ENCODE results near the gene APOM. TPM values are rescaled to one million over a fixed set of nuclear protein-coding genes. Genes with fewer than 3 reads are reported as not detected.
A peak's percentile ranks its signal among the peaks of the same experiment; 100 is the strongest.

Gene APOM
- total RNA-seq, 1 donor from 2014 or later, result 11.2 TPM

DNA sequence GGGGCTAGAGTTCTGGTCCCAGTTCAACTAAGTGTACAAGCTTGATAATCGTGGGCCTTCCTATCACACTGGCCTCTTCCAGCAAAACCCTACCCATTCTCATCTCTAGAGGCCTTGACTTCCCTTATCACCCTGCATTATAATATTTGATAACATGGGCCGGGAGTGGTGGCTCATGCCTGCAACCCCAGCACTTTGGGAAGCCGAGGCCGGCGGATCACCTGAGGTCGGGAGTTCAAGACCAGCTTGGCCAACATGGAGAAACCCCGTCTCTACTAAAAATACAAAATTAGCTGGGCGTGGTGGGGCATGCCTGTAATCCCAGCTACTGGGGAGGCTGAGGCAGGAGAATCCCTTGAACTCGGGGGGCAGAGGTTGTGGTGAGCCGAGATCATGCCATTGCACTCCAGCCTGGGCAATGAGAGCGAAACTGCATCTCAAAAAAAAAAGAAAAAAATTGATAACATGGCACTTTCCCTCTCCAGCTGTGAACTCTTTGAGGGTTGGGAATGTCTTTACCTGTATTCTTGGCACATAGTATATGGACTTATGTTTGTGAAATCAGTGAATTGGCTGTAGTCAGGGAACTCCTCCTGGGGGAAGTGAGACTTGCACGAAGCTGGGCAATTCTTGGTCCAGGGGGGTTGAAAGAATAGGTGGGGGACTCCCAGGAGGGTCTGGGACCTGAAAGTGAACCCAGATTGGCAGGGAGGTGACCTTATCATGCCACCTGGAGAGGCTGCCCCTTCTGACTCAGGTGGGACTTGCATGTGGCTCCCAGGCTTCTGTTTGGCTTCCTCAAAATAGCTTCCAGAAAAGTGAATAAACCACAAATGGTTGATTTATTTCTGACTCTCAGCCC lies 5.8 kb downstream of the APOM start:
- Mint-ChIP-seq H3K4me1 (ENCODE audit: unreplicated experiment) (peaks cover 55% of the 10 kb centered on the region), H3K27ac (peak overlapping the region; percentile 89), H3K4me3 (peak overlapping the region; percentile 93), H3K9me3 (no peaks in the 10 kb centered on the region), H3K36me3 (peaks cover 21% of the 10 kb centered on the region), H3K27me3 (no peaks in the 10 kb centered on the region)
- TF ChIP-seq, protein P1, sequence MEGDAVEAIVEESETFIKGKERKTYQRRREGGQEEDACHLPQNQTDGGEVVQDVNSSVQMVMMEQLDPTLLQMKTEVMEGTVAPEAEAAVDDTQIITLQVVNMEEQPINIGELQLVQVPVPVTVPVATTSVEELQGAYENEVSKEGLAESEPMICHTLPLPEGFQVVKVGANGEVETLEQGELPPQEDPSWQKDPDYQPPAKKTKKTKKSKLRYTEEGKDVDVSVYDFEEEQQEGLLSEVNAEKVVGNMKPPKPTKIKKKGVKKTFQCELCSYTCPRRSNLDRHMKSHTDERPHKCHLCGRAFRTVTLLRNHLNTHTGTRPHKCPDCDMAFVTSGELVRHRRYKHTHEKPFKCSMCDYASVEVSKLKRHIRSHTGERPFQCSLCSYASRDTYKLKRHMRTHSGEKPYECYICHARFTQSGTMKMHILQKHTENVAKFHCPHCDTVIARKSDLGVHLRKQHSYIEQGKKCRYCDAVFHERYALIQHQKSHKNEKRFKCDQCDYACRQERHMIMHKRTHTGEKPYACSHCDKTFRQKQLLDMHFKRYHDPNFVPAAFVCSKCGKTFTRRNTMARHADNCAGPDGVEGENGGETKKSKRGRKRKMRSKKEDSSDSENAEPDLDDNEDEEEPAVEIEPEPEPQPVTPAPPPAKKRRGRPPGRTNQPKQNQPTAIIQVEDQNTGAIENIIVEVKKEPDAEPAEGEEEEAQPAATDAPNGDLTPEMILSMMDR (conservative IDR thresholded peaks at IDR 0.05), result no peak
- DNase-seq (ENCODE audit: extremely low spot score, unreplicated experiment), result no peak

DNA sequence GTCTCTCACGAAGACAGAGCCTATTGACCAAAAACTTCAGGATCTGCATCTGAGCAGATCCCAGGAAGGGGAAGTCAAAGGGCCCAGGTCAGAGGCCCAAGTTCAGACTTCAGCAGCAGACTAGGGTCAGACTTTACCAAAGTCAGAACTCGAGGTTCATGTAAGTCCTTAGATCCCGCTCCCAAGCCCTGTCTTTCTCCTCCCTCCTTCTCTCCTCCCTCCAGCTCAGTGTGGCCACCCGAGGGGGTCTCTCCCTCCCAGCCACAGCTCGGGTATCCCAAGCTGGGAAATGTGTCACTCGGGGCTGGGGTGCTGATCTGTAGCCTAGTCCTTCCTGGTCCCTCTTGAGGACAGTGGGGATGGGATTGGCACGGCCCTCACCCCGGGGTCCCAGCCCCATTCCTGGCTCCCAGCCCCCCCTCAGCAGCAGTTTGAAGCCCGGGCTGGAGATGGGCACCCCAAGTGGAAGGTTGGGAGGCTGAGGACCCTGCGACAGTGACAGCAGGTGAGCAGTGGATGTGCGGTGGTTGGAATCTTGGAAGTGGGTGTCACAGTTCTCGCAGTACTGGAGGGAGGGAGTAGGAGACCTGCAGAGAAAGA lies 6.5 kb downstream of the APOM start:
- TF ChIP-seq, protein P1 (conservative IDR thresholded peaks at IDR 0.05), result no peak
- Mint-ChIP-seq H3K27ac (no peak overlapping the region), H3K4me1 (ENCODE audit: unreplicated experiment) (peaks cover 59% of the 10 kb centered on the region), H3K36me3 (peaks cover 20% of the 10 kb centered on the region), H3K27me3 (no peaks in the 10 kb centered on the region), H3K4me3 (peak overlapping the region; percentile 47), H3K9me3 (no peaks in the 10 kb centered on the region)
- no peak for DNase-seq (ENCODE audit: extremely low spot score, unreplicated experiment)

DNA sequence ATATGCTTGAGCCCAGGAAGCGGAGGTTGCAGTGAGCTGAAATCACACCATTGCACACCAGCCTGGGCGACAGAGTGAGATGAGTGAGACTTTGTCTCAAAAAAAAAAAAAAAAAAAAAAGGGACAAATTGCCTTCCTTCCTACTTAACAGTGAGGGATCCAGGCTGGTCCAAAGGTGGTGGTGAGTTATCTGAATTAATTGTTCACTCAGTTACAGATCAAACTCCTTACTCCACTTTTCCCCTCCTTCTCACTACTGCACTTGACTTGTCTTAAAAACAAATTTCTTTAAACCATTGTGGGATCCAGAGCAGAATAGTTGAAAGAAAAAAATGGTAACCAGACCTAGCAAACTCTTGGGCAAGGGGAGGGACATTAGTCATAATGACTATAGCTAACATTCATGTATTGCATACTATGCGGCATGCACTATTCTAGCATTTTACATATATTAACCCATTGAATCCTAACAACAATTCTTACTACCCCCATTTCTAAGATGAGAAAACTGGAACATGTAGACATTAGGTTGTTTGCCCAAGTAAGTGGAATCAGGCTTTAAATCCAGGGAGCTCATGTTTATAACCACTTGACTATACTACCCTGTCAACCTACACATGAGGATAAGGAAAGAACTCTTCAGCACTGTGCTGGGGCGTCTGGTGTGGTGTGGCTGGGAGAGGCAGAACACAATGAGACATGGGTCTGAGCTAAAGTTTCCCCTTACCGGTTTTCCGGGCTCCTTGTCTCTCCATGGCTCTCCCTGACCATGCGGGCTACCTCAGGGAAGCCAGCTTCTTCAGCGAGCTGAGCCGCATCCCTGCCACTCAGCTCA lies 7.6 kb downstream of the APOM start:
- no peaks in the 10 kb centered on the region for H3K9me3 Mint-ChIP-seq
- DNase-seq (ENCODE audit: extremely low spot score, unreplicated experiment), result no peak
- H3K4me3 Mint-ChIP-seq, result peak overlapping the region; percentile 99
- peaks cover 18% of the 10 kb centered on the region for H3K36me3 Mint-ChIP-seq
- peak overlapping the region; percentile 99 for H3K27ac Mint-ChIP-seq
- TF ChIP-seq, protein P1 (conservative IDR thresholded peaks at IDR 0.05), result no peak
- H3K27me3 Mint-ChIP-seq, result no peaks in the 10 kb centered on the region
- H3K4me1 Mint-ChIP-seq (ENCODE audit: unreplicated experiment), result peaks cover 58% of the 10 kb centered on the region

DNA sequence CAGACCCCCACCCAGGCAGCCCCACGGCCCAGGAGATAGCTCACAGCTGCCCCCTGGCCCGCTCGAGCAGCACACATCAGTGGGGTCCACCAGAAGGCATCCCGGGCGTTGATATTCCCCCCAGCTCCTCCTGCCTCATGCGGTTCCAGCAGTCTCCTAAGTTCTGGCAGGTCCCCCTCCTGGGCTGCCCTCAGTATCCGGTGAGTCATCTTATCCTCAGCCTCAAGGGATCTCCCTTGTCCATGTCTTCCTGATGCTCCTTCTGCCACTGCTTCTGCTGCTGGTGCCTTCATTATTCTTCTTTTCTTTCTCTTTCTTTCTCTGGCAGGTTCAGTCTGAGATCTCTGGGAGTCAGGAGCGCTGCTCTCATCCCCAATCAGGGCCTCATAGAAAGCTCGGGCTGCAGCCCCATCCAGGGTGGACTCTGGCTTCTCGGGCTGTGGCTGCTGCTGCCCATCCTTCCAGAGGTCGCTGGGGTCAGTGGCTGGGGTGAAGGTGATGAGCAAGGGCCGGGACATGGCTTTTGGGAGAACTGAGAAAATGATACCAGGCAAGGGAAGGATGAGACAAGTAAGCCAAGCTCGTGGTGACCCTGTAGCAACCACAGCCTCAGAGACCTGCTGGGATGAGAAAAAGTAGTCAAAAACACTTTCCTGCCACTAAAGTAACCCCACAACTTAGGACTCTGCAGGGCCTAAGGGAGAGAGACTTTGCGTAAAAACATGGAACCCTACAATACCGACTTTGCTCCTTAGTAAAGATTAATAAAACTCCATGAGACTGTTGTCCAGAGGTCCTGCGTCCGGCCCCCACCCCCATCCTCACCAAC lies 8.5 kb downstream of the APOM start:
- Mint-ChIP-seq H3K36me3 (peaks cover 18% of the 10 kb centered on the region), H3K9me3 (no peaks in the 10 kb centered on the region), H3K27ac (peak overlapping the region; percentile 99), H3K4me1 (ENCODE audit: unreplicated experiment) (peaks cover 55% of the 10 kb centered on the region), H3K27me3 (no peaks in the 10 kb centered on the region), H3K4me3 (peak overlapping the region; percentile 99)
- DNase-seq (ENCODE audit: extremely low spot score, unreplicated experiment), result no peak
- TF ChIP-seq, protein P1 (conservative IDR thresholded peaks at IDR 0.05), result no peak
